HG03342 (cell line): Measurements from ENCODE around the gene MCCC2.
"Not testable (repeated sequence)": the region's sequence is repeated elsewhere in the genome, so short reads cannot be mapped to it uniquely, and the experiment has no call there.

ENCODE experiments used
- ATAC-seq: cut with Tn5 transposase; IDR thresholded peaks from one replicate; pipeline ENCODE4 v1.9.1; 2021; ENCODE audit warnings: mild to moderate bottlenecking, moderate library complexity; ENCODE audit not compliant: unreplicated experiment

The MCCC2 gene

DNA sequence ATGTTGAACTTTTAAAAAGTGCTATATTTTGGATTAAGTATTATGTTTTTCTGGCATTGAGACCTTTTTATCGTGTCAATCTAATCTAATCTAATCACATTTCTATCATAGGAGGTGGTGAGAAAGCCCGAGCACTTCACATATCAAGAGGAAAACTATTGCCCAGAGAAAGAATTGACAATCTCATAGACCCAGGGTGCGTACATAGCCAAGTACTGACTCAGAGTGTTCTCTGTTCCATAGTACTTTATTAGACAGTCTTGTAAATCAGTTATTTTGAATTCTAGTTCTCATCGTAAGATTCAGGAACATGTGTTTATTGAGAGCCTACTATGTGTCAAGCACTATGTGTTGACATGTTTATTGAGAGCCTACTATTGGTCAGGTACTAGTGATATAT is 9.0 kb downstream of the MCCC2 start:
- no peak for ATAC-seq

- no peak for ATAC-seq
Measured at GRCh38 chr5:71597001-71597400, 9.9 kb downstream of the MCCC2 start.

DNA sequence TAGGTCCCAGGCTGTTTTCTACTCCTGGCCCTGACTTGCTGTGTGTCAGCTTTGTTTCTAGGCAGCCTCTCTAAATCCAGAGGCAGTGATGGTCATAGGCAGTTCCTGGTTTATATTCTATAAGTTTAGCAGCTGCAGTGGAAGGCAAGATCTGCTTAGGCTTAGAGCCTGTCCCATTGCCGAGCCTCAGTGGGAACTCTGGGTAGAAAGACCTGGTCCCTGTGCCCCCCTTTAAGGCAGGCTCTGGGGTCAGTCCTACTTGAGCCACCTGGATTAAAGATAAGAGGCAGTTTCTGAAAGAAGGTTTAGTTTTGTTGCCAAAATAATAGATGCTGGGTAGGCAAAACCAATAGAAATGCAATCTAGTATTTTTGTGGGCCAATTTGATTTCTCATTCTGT is 13.6 kb downstream of the MCCC2 start:
- no peak for ATAC-seq

DNA sequence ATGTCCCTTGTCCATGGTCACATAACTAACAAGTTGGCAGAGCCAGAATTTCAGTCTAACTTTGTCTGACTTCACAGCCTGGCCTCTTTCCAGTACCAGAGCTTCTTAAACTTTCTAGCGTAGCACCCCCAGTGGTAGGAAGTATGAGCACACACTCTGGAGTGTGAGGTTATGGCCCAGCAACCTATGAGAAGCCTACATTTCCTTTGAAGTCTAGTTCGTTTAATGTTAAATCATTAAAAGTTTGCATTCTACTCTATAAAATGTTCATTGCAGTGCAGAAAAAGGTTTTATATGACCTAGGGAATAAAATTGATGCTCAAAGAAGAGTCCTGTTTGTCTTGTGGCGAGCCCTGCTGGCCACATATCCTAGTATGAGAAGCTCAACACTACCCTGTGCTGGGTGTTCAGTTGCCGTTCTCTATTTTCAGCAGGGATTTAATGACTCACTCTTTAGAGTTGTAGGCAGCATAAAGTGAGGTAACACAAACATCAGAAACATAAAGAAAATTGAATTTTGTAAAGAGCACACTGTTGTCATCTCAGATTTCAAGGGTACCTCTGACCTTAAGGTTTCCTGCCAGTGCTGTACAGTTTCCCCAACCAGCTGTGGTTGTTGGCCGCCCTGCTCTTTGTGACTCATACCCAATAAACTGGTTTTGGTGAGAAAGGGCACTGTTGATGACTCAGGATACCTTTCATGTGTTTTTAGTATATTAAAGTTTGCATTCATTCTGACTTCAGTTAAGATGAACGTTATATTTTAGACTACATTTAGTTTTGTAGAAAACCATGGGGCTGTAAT is 14.3 kb downstream of the MCCC2 start:
- peak; percentile 88 for ATAC-seq

- ATAC-seq = not testable (repeated sequence)
Measured at GRCh38 chr5:71609916-71610315, 22.8 kb downstream of the MCCC2 start.

- ATAC-seq = no peak
Measured at GRCh38 chr5:71615809-71616208, 28.7 kb downstream of the MCCC2 start.

DNA sequence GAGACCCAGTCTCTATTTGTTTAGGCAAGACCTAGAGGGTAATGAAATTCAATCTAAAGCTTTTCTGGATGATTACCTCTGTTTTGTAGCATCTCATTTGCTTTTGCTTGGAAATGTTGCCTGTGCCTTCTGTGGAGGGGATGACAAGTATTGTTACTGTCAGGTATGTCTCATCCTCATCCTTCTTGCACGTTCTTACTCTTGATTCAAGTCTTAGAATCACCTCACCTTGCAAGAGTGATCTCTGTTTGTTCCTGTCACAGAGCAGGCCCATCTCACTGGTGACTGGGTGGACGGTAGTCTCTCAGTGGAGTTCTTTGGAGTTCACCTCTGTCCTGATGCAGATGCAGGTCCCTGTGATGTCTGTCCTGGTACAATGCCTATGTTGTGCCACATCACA is 33.5 kb downstream of the MCCC2 start:
- ATAC-seq = no peak

GRCh38 chr5:71621268-71621667 is 34.1 kb downstream of the MCCC2 start:
- ATAC-seq = no peak

- ATAC-seq = no peak
Measured at GRCh38 chr5:71621741-71622140, 34.6 kb downstream of the MCCC2 start.

GRCh38 chr5:71623221-71623794 is 36.2 kb downstream of the MCCC2 start:
- ATAC-seq = no peak

- no peak for ATAC-seq
Measured at GRCh38 chr5:71629950-71630349, 42.8 kb downstream of the MCCC2 start.

GRCh38 chr5:71631070-71631469 is 43.9 kb downstream of the MCCC2 start:
- ATAC-seq = no peak

- ATAC-seq = no peak
Measured at GRCh38 chr5:71632168-71632567, 45.0 kb downstream of the MCCC2 start.

- ATAC-seq = no peak
Measured at GRCh38 chr5:71633255-71634155, 46.4 kb downstream of the MCCC2 start.

GRCh38 chr5:71637133-71637532 is 50.0 kb downstream of the MCCC2 start:
- no peak for ATAC-seq

- no peak for ATAC-seq
Measured at GRCh38 chr5:71640408-71640807, 53.3 kb downstream of the MCCC2 start.

DNA sequence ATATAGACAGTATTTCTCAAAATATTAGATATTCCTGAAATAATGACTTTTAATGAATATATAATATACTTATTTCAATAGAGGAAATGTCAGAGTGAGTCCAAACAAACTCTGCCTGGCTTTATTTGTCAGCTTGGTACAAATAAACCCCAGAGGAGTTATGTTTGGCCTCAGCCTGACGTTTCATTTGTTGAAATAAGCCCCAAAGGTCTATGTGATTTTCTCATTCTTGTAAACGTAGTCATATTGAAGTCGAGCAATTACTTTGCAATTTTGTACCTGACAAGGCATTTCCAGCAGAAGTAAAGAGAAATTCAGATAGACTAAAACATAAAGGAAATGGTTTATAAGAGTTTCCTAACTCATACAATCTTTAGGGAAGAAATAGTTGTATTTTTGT is 57.9 kb downstream of the MCCC2 start:
- no peak for ATAC-seq

DNA sequence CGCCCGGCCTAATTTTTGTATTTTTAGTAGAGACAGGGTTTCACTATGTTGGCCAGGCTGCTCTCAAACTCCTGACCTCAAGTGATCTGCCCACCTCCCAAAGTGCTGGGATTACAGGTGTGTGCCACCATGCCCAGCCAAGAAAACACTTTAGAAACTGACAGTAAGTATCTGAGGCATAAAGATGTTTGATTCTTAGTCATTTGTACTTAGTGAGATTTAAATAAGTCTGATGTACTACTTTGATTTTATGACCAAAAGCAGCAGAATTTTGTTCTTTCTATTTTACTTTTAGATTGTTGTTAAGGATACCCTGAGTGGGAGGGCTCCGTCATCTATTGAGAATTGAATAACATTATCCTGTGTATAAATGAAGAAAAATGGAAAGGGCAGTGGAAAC is 63.8 kb downstream of the MCCC2 start:
- not testable (repeated sequence) for ATAC-seq

- ATAC-seq = no peak
Measured at GRCh38 chr5:71651579-71651978, 64.4 kb downstream of the MCCC2 start.

DNA sequence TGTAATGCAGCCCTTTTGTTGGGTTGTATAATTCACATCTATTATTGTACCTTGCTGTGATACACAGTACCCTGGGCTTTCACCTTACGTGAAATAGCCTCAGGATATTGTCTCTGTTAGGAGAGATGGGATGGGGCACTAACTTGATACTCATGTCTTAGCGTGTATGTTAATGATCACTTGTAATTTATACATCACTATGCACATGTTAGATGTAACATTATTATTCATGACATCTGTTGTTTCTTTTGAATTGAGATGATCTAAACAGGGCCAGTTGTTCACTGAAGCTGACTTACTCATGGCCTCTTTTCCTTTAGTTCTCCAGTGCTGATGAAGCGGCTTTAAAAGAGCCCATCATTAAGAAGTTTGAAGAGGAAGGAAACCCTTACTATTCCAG is 65.2 kb downstream of the MCCC2 start:
- no peak for ATAC-seq

DNA sequence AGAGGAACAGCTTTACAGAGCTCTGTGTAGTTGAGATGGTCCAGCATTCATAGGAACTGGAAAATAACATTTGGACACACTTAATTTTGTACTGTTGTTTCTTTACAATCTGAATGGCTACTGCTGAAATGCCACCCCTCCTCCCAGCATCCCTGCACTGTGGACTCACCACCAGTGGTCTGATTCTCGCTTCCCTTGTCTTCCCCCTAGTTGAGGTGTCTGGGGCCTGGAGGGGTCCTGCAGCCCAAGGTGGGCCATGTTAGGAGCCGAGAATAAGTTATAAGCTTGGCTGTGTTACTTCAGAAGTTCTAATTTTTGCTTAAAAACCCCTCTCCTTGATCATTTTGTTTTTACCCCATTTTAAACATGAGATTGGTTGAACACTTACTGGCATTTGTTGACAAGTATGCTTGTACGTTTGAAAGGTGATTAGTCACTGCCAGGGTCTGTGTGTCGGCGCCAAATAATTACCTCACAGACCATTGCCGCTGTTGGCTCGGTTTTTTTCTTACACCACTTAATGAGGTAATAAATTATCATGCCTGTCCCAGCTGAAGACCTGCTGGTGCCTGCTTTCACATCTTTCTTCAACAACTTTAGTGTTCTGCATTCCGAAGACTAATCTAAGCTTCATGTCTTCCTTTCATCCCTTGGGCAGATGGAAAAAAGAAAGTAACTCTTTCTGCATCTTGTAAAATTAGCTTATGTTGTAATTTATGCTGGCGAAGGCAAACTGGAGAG is 65.8 kb downstream of the MCCC2 start:
- ATAC-seq = no peak
